Measurements from ENCODE around the gene LMBR1.
"Not testable (repeated sequence)": the region's sequence is repeated elsewhere in the genome, so short reads cannot be mapped to it uniquely, and the experiment has no call there.

The LMBR1 gene

GRCh38 chr7:156892821-156893706 is at the start of gene LMBR1:
LMBR1 (minus strand) TSS chr7:156893183; CDS start chr7:156892993, 190 bp downstream.
- intact Hi-C loops (cut with DNase I) = loop anchor here (10.0 kb wide), 2 partner anchors 252 to 442 kb away; partner anchors contain the start of gene DNAJB6

GRCh38 chr7:156942708-156943090 is 49.7 kb upstream of the LMBR1 start:
- intact Hi-C loops (cut with DNase I) = no loop called here
- DNase-seq = no peak

More at GRCh38 chr7:156892821-156893706, at the start of gene LMBR1:
- peak; percentile 83 to 97 (median 94) for DNase-seq

GRCh38 chr7:156941393-156942182 is 48.6 kb upstream of the LMBR1 start:
- DNase-seq = no peak
- intact Hi-C loops (cut with DNase I) = no loop called here

- DNase-seq = no peak
- intact Hi-C loops (cut with DNase I) = no loop called here
Observed at GRCh38 chr7:156940421-156941122, 47.6 kb upstream of the LMBR1 start.

GRCh38 chr7:156936766-156937165 is 43.8 kb upstream of the LMBR1 start:
- intact Hi-C loops (cut with DNase I); DNase-seq: not testable (repeated sequence)

- DNase-seq = no peak
Observed at GRCh38 chr7:156935250-156935649, 42.3 kb upstream of the LMBR1 start.

GRCh38 chr7:156932006-156932405 is 39.0 kb upstream of the LMBR1 start:
- intact Hi-C loops (cut with DNase I) = no loop called here
- DNase-seq = no peak

More at GRCh38 chr7:156935250-156935649, 42.3 kb upstream of the LMBR1 start:
- intact Hi-C loops (cut with DNase I) = no loop called here

- intact Hi-C loops (cut with DNase I) = no loop called here
- no peak for DNase-seq
Observed at GRCh38 chr7:156929789-156930539, 37.0 kb upstream of the LMBR1 start.

GRCh38 chr7:156928406-156928747 is 35.4 kb upstream of the LMBR1 start:
- DNase-seq = no peak

GRCh38 chr7:156927571-156928405 is 34.8 kb upstream of the LMBR1 start:
- no peak for DNase-seq
- intact Hi-C loops (cut with DNase I) = no loop called here

More at GRCh38 chr7:156928406-156928747, 35.4 kb upstream of the LMBR1 start:
- intact Hi-C loops (cut with DNase I) = no loop called here

- not testable (repeated sequence) for DNase-seq
Observed at GRCh38 chr7:156925821-156926220, 32.8 kb upstream of the LMBR1 start.

GRCh38 chr7:156922304-156922703 is 29.3 kb upstream of the LMBR1 start:
- intact Hi-C loops (cut with DNase I); DNase-seq: not testable (repeated sequence)

More at GRCh38 chr7:156925821-156926220, 32.8 kb upstream of the LMBR1 start:
- intact Hi-C loops (cut with DNase I) = not testable (repeated sequence)

GRCh38 chr7:156920487-156921373 is 27.7 kb upstream of the LMBR1 start:
- intact Hi-C loops (cut with DNase I); DNase-seq: not testable (repeated sequence)

GRCh38 chr7:156920076-156920475 is 27.1 kb upstream of the LMBR1 start:
- intact Hi-C loops (cut with DNase I) = no loop called here
- no peak for DNase-seq

GRCh38 chr7:156919132-156919713 is 26.2 kb upstream of the LMBR1 start:
- DNase-seq = no peak
- intact Hi-C loops (cut with DNase I) = no loop called here

- intact Hi-C loops (cut with DNase I) = no loop called here
- DNase-seq = no peak
Observed at GRCh38 chr7:156918635-156919034, 25.7 kb upstream of the LMBR1 start.
